ENCODE data around the gene ZNF763.

Gene ZNF763

GRCh38 chr19:12000152-12000981 is 35.5 kb downstream of the ZNF763 start:
- Histone ChIP-seq H3K9ac (ENCODE audit: low read length) (no peak overlapping the region), H3K4me3 (ENCODE audit: low read depth, low read length) (no peak overlapping the region), H3K27me3 (ENCODE audit: control insufficient read depth, insufficient read depth, low read length) (no peaks in the 10 kb centered on the region), H3K9me3 (ENCODE audit: control insufficient read depth, insufficient read depth, low read depth, low read length) (peaks cover 32% of the 10 kb centered on the region), H3K4me1 (ENCODE audit: control insufficient read depth, insufficient read depth, low read length) (no peaks in the 10 kb centered on the region), H3K36me3 (ENCODE audit: control insufficient read depth, insufficient read depth, low read length) (no peaks in the 10 kb centered on the region; the same call in 1 of the 2 replicates), H3K27ac (ENCODE audit: low read depth, low read length) (no peak overlapping the region)

- H3K4me1 ChIP-seq (ENCODE audit: control insufficient read depth, insufficient read depth, low read length) = no peaks in the 10 kb centered on the region
- no peaks in the 10 kb centered on the region for H3K27me3 ChIP-seq (ENCODE audit: control insufficient read depth, insufficient read depth, low read length)
- H3K36me3 ChIP-seq (ENCODE audit: control insufficient read depth, insufficient read depth, low read length) = peaks cover 31% of the 10 kb centered on the region; the same call in 1 of the 2 replicates
- no peak overlapping the region for H3K4me3 ChIP-seq (ENCODE audit: low read depth, low read length)
- H3K27ac ChIP-seq (ENCODE audit: low read depth, low read length) = no peak overlapping the region
- H3K9me3 ChIP-seq (ENCODE audit: control insufficient read depth, insufficient read depth, low read depth, low read length) = peaks cover 73% of the 10 kb centered on the region
- no peak overlapping the region for H3K9ac ChIP-seq (ENCODE audit: low read length)
Measured at GRCh38 chr19:12015015-12015752, 50.3 kb downstream of the ZNF763 start.

GRCh38 chr19:12015753-12016116 is 50.9 kb downstream of the ZNF763 start:
- H3K27me3 ChIP-seq (ENCODE audit: control insufficient read depth, insufficient read depth, low read length) = no peaks in the 10 kb centered on the region
- H3K4me1 ChIP-seq (ENCODE audit: control insufficient read depth, insufficient read depth, low read length) = no peaks in the 10 kb centered on the region
- peaks cover 76% of the 10 kb centered on the region for H3K9me3 ChIP-seq (ENCODE audit: control insufficient read depth, insufficient read depth, low read depth, low read length)
- no peak overlapping the region for H3K9ac ChIP-seq (ENCODE audit: low read length)
- H3K36me3 ChIP-seq (ENCODE audit: control insufficient read depth, insufficient read depth, low read length) = peaks cover 31% of the 10 kb centered on the region; the same call in 1 of the 2 replicates
- no peak overlapping the region for H3K4me3 ChIP-seq (ENCODE audit: low read depth, low read length)
- H3K27ac ChIP-seq (ENCODE audit: low read depth, low read length) = no peak overlapping the region
